Fibroblast of lung (primary cell): ENCODE results near the gene TLE1.

Experiments used
- EZH2 ChIP-seq: IDR thresholded peaks from 2 replicates; pipeline ENCODE4 v1.5.1; 2012; ENCODE audit warnings: low read length, control low read depth, mild to moderate bottlenecking; ENCODE audit errors: missing control alignments
- TF ChIP-seq, protein P1 (sequence below), 2 donors: IDR thresholded peaks in 1 of 2; conservative IDR thresholded peaks in 1 of 2; 1 replicate in 1 of 2; 2 replicates in 1 of 2; pipeline ENCODE4 v1.5.1; 2011 to 2012; ENCODE audit warnings: low read length in 2 of 2, control low read depth in 1 of 2, inconsistent platforms in 1 of 2, low read depth in 1 of 2, mild to moderate bottlenecking in 1 of 2

DNA sequence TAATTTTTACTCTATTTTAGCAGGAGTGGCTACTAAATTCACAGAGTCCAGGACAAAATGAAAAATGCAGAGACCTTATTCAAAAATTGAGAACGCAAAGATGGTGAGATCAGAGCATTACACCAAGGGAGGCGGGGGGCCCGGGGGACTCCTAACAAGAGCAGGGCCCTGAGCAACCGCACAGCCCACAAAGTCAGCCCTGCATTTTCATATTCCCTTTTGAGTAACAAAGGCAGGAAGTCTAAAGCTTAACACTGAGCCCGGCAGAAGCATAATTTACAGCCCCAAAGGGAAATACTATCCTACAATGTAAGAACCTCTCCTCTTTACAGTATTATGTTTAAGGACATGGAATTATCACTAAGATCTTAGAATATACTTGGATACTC lies 69.4 kb downstream of the TLE1 start:
- TF ChIP-seq EZH2: no peak
- TF ChIP-seq, protein P1, sequence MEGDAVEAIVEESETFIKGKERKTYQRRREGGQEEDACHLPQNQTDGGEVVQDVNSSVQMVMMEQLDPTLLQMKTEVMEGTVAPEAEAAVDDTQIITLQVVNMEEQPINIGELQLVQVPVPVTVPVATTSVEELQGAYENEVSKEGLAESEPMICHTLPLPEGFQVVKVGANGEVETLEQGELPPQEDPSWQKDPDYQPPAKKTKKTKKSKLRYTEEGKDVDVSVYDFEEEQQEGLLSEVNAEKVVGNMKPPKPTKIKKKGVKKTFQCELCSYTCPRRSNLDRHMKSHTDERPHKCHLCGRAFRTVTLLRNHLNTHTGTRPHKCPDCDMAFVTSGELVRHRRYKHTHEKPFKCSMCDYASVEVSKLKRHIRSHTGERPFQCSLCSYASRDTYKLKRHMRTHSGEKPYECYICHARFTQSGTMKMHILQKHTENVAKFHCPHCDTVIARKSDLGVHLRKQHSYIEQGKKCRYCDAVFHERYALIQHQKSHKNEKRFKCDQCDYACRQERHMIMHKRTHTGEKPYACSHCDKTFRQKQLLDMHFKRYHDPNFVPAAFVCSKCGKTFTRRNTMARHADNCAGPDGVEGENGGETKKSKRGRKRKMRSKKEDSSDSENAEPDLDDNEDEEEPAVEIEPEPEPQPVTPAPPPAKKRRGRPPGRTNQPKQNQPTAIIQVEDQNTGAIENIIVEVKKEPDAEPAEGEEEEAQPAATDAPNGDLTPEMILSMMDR (conservative IDR thresholded peaks at IDR 0.05 in 1 of 2, IDR thresholded peaks at IDR 0.05 in 1 of 2; ENCODE audit: low read depth in 1 of 2, low read length in 2 of 2): no peak
